Measurements from ENCODE around the gene ANO1. TPM values are rescaled to one million over a fixed set of nuclear protein-coding genes. Genes with fewer than 3 reads are reported as not detected.

ANO1 gene
- total RNA-seq, 4 donors from 2014 or later: 5.1 to 17.5 (median 14.5) TPM

GRCh38 chr11:70040869-70041501, 37.1 kb upstream of the ANO1 start:
- TF ChIP-seq CTCF (IDR thresholded peaks at IDR 0.05) (no peak), POLR2A (IDR thresholded peaks at IDR 0.05) (no peak)
- DNase-seq: no peak
- Histone ChIP-seq H3K27me3 (peaks cover 0 to 48% (median 0%) of the 10 kb centered on the region in 4 donors), H3K36me3 (no peaks in the 10 kb centered on the region), H3K27ac (no peak overlapping the region), H3K4me3 (no peak overlapping the region), H3K4me1 (no peaks in the 10 kb centered on the region), H3K9me3 (peaks cover 0 to 48% (median 26%) of the 10 kb centered on the region in 3 donors)
- 67 to 79% methylated on average over 3 to 4 of the region's 4 CpGs for WGBS, 2 donors
- intact Hi-C loops (cut with DNase I): no loop called here

- TF ChIP-seq POLR2A (IDR thresholded peaks at IDR 0.05) (no peak), CTCF (IDR thresholded peaks at IDR 0.05) (no peak)
- intact Hi-C loops (cut with DNase I): no loop called here
- Histone ChIP-seq H3K4me1 (peaks cover 0 to 2% (median 0%) of the 10 kb centered on the region in 3 donors), H3K36me3 (no peaks in the 10 kb centered on the region), H3K4me3 (no peak overlapping the region), H3K9me3 (peaks cover 0 to 28% (median 17%) of the 10 kb centered on the region in 3 donors), H3K27me3 (peaks cover 0 to 52% (median 0%) of the 10 kb centered on the region in 4 donors), H3K27ac (no peak overlapping the region)
- WGBS, 2 donors: 67 to 90% methylated on average over 1 of the region's 1 CpG
- no peak for DNase-seq
Observed at GRCh38 chr11:70043482-70043881, 34.6 kb upstream of the ANO1 start.

GRCh38 chr11:70046089-70046488, 32.0 kb upstream of the ANO1 start:
- no peak for DNase-seq
- Histone ChIP-seq H3K4me1 (peaks cover 0 to 11% (median 4%) of the 10 kb centered on the region in 3 donors), H3K4me3 (no peak overlapping the region), H3K9me3 (peaks cover 0 to 21% (median 11%) of the 10 kb centered on the region in 3 donors), H3K27me3 (peaks cover 0 to 51% (median 0%) of the 10 kb centered on the region in 4 donors), H3K27ac (no peak overlapping the region), H3K36me3 (no peaks in the 10 kb centered on the region)
- intact Hi-C loops (cut with DNase I): no loop called here
- WGBS, 2 donors: 49 to 60% methylated on average over 3 of the region's 3 CpGs
- TF ChIP-seq POLR2A (IDR thresholded peaks at IDR 0.05) (no peak), CTCF (IDR thresholded peaks at IDR 0.05) (no peak)

- peaks cover 0 to 11% (median 4%) of the 10 kb centered on the region in 3 donors for H3K4me1 ChIP-seq
- H3K36me3 ChIP-seq: no peaks in the 10 kb centered on the region
- peak in 3 of 6 experiments; percentile 8 to 42 (median 33) for TF ChIP-seq CTCF (IDR thresholded peaks at IDR 0.05)
- no peak for TF ChIP-seq POLR2A (IDR thresholded peaks at IDR 0.05)
- H3K27me3 ChIP-seq: peaks cover 0 to 43% (median 0%) of the 10 kb centered on the region in 4 donors
- no peak overlapping the region for H3K4me3 ChIP-seq
- DNase-seq: no peak
- 29 to 33% methylated on average over 8 to 10 of the region's 12 CpGs for WGBS, 2 donors
- intact Hi-C loops (cut with DNase I): no loop called here
- H3K9me3 ChIP-seq: peaks cover 0 to 4% (median under 1%) of the 10 kb centered on the region in 3 donors
- no peak overlapping the region for H3K27ac ChIP-seq
Observed at GRCh38 chr11:70048279-70049024, 29.7 kb upstream of the ANO1 start.

- Histone ChIP-seq H3K9me3 (no peaks in the 10 kb centered on the region), H3K27me3 (peaks cover 0 to 46% (median 0%) of the 10 kb centered on the region in 4 donors), H3K4me3 (no peak overlapping the region), H3K4me1 (peaks cover 0 to 11% (median 4%) of the 10 kb centered on the region in 3 donors), H3K27ac (no peak overlapping the region), H3K36me3 (no peaks in the 10 kb centered on the region)
- intact Hi-C loops (cut with DNase I): no loop called here
- 72% methylated on average over 5 of the region's 5 CpGs; no CpG with 5 or more reads in 1 of the 2 donors for WGBS, 2 donors
- TF ChIP-seq POLR2A (IDR thresholded peaks at IDR 0.05) (no peak), CTCF (IDR thresholded peaks at IDR 0.05) (no peak)
- no peak for DNase-seq
Observed at GRCh38 chr11:70049045-70049444, 29.1 kb upstream of the ANO1 start.
